HG03066 (cell line): ENCODE measurements around the gene GTF2F2.

ENCODE experiments used
- ATAC-seq: cut with Tn5 transposase; IDR thresholded peaks from one replicate; pipeline ENCODE4 v1.9.1; 2021; ENCODE audit warnings: low read depth; ENCODE audit not compliant: unreplicated experiment

Gene GTF2F2

GRCh38 chr13:45331692-45332035 lies 211.4 kb downstream of the GTF2F2 start:
- ATAC-seq = no peak

DNA sequence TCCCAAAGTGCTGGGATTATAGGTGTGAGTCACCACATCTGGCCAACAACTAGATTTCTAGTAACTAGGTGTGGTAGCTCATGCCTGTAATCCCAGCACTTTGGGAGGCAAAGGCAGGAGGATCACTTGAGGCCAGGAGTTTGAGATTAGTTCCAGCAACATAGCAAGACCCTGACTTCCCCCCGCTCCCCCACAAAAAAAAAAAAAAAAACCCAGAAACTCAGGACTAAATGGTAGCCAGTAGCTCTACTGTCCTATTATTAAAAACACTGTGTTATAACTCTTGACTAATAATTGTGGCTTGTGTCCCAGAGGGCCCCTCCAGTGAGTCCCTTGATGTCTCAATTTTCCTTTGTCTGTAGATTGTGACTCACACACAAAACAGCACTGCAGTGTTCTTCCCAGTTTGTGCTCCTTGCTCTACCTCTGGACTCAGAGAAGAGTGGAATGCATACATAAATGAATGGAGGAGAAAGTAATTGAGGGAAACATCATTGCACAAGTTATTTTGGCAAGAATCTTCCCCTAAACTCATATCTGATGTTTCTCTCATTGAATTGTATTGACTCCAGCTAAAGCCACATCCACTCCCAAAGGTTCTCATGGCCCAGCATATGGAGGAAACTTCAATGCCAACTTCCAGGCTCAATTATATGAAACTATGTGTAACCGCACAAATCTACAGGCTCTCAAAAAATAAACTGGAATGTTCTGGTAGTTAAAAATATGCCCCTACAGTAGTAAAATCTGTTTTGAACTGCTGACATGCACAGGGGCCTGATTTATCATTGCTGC lies 211.9 kb downstream of the GTF2F2 start:
- ATAC-seq = no peak

GRCh38 chr13:45332831-45333219 lies 212.5 kb downstream of the GTF2F2 start:
- no peak for ATAC-seq

- ATAC-seq = no peak
These were observed 213.1 kb downstream of the GTF2F2 start for GRCh38 chr13:45333251-45333976.
